CD14-positive monocyte (primary cell): Measurements from ENCODE around the gene AP1G2. TPM values are rescaled to one million over a fixed set of nuclear protein-coding genes. Genes with fewer than 3 reads are reported as not detected.

Source experiments
- DNase-seq, 3 donors: peaks; one replicate each; pipeline ENCODE4 v3.0.0-alpha.2; 2011 to 2022
- H2AFZ ChIP-seq: 2 replicates; pipeline ENCODE4 v1.6.0; 2012; ENCODE audit warnings: mild to moderate bottlenecking, low read depth, low read length, inconsistent platforms; ENCODE audit not compliant: insufficient read depth, poor library complexity, severe bottlenecking
- H3K27ac ChIP-seq, 2 donors: 1 replicate in 1 of 2; 2 replicates in 1 of 2; pipeline ENCODE4 v1.5.1; 2012 to 2013; ENCODE audit warnings: low read length in 2 of 2, control low read depth in 1 of 2, inconsistent platforms in 1 of 2, low read depth in 1 of 2, mild to moderate bottlenecking in 1 of 2
- H3K27me3 ChIP-seq, 2 donors: one replicate each; pipeline versions ENCODE4 v1.6.0 to v1.6.1; 2011 to 2013; ENCODE audit warnings: low read length in 2 of 2; ENCODE audit not compliant: control insufficient read depth in 2 of 2, insufficient read depth in 2 of 2
- H3K36me3 ChIP-seq, 2 donors: replicated peaks in 1 of 2; 1 replicate in 1 of 2; 2 replicates in 1 of 2; pipeline versions ENCODE4 v1.5.1 to v1.6.1; 2012 to 2013; ENCODE audit warnings: low read length in 2 of 2, control low read depth in 1 of 2, inconsistent platforms in 1 of 2, mild to moderate bottlenecking in 1 of 2; ENCODE audit not compliant: insufficient read depth in 2 of 2, control insufficient read depth in 1 of 2
- H3K4me1 ChIP-seq, 2 donors: 1 replicate in 1 of 2; 2 replicates in 1 of 2; pipeline versions ENCODE4 v1.5.1 to v1.6.1; 2012 to 2013; ENCODE audit warnings: low read length in 2 of 2, control low read depth in 1 of 2, inconsistent platforms in 1 of 2, mild to moderate bottlenecking in 1 of 2, moderate library complexity in 1 of 2; ENCODE audit not compliant: insufficient read depth in 2 of 2, control insufficient read depth in 1 of 2
- H3K4me2 ChIP-seq: replicated peaks from 2 replicates; pipeline ENCODE3; 2012; ENCODE audit warnings: low read length, moderate library complexity, mild to moderate bottlenecking; ENCODE audit not compliant: poor library complexity, severe bottlenecking; ENCODE audit errors: extremely low read depth
- H3K4me3 ChIP-seq, 3 experiments: fragments of 200-600 bp in 1 of 3; sonication (generic) in 1 of 3; replicated peaks in 1 of 3; 1 replicate in 2 of 3; 2 replicates in 1 of 3; pipeline ENCODE4 v1.5.1; 2011 to 2013; ENCODE audit warnings: low read length in 3 of 3, mild to moderate bottlenecking in 3 of 3, control low read depth in 2 of 3, low read depth in 2 of 3, inconsistent platforms in 1 of 3, moderate library complexity in 1 of 3
- H3K79me2 ChIP-seq: 2 replicates; pipeline ENCODE4 v1.6.0; 2012; ENCODE audit warnings: mild to moderate bottlenecking, control low read depth, inconsistent platforms, low read length, moderate library complexity; ENCODE audit not compliant: insufficient read depth
- H3K9ac ChIP-seq: 2 replicates; pipeline ENCODE4 v1.6.0; 2017; ENCODE audit warnings: low read length, mild to moderate bottlenecking; ENCODE audit not compliant: insufficient read depth, poor library complexity, severe bottlenecking
- H3K9me3 ChIP-seq, 2 donors: replicated peaks in 1 of 2; 1 replicate in 1 of 2; 2 replicates in 1 of 2; pipeline versions ENCODE4 v1.5.1 to v1.6.1; 2012 to 2013; ENCODE audit warnings: low read length in 2 of 2, control low read depth in 1 of 2; ENCODE audit not compliant: control insufficient read depth in 1 of 2, insufficient read depth in 1 of 2
- H4K20me1 ChIP-seq: 2 replicates; pipeline ENCODE4 v1.6.0; 2012; ENCODE audit warnings: mild to moderate bottlenecking, low read length, control low read depth, moderate library complexity; ENCODE audit not compliant: insufficient read depth
- H3K27ac Mint-ChIP-seq, 7 donors: one replicate each; pipeline ENCODE4 v1.8.0; 2020; ENCODE audit warnings: mild to moderate bottlenecking in 7 of 7, mixed read lengths in 7 of 7, moderate library complexity in 6 of 7, inconsistent platforms in 2 of 7
- H3K27me3 Mint-ChIP-seq, 3 donors: one replicate each; pipeline ENCODE4 v1.8.0; 2021 to 2022; ENCODE audit warnings: low read depth in 3 of 3, mild to moderate bottlenecking in 3 of 3, mixed read lengths in 3 of 3, moderate library complexity in 3 of 3, inconsistent platforms in 1 of 3
- H3K36me3 Mint-ChIP-seq, 2 donors: one replicate each; pipeline ENCODE4 v1.8.0; 2020; ENCODE audit warnings: mixed read lengths in 2 of 2, inconsistent platforms in 1 of 2, mild to moderate bottlenecking in 1 of 2
- H3K4me1 Mint-ChIP-seq: one replicate; pipeline ENCODE4 v1.8.0; 2020; ENCODE audit warnings: mild to moderate bottlenecking, mixed read lengths
- H3K4me3 Mint-ChIP-seq, 2 donors: one replicate each; pipeline ENCODE4 v1.8.0; 2020; ENCODE audit warnings: mild to moderate bottlenecking in 2 of 2, mixed read lengths in 2 of 2, moderate library complexity in 1 of 2
- H3K9me3 Mint-ChIP-seq, 7 donors: one replicate each; pipeline ENCODE4 v1.8.0; 2020 to 2022; ENCODE audit warnings: mixed read lengths in 7 of 7, mild to moderate bottlenecking in 6 of 7, moderate library complexity in 6 of 7, inconsistent platforms in 2 of 7
- WGBS: methylation state at CpG from one replicate; pipeline ENCODE4 v1.1.5; 2013; ENCODE audit warnings: missing lambda C conversion rate; ENCODE audit not compliant: insufficient coverage; 5-methylcytosine and 5-hydroxymethylcytosine counted together
- intact Hi-C, 2 donors: fragments of 100-400 bp; cut with micrococcal nuclease; formaldehyde crosslinking; loops; one replicate each; pipeline versions ENCODE4 v1.15.0 to v1.15.1; 2023
- polyA plus RNA-seq, 3 donors: library from polyadenylated mRNA; depleted of rRNA in 1 of 3; unstranded in 2 of 3; stranded (reverse) in 1 of 3; fragments of 300-500 nt in 2 of 3; fragments of >200 nt in 1 of 3; fragmentation: Illumina TruSeq in 2 of 3; gene quantifications; 1 replicate in 2 of 3; 2 replicates in 1 of 3; pipeline ENCODE4 v1.2.3, GENCODE V29; 2012 to 2021
- TF ChIP-seq, protein P1 (sequence below): fragments of 200-600 bp; IDR thresholded peaks from one replicate; pipeline ENCODE4 v1.8.0; 2022; ENCODE audit warnings: antibody characterized with exemption, mild to moderate bottlenecking

The AP1G2 gene
- polyA plus RNA-seq, 3 donors = 32.2 to 437 (median 37.0) TPM

DNA sequence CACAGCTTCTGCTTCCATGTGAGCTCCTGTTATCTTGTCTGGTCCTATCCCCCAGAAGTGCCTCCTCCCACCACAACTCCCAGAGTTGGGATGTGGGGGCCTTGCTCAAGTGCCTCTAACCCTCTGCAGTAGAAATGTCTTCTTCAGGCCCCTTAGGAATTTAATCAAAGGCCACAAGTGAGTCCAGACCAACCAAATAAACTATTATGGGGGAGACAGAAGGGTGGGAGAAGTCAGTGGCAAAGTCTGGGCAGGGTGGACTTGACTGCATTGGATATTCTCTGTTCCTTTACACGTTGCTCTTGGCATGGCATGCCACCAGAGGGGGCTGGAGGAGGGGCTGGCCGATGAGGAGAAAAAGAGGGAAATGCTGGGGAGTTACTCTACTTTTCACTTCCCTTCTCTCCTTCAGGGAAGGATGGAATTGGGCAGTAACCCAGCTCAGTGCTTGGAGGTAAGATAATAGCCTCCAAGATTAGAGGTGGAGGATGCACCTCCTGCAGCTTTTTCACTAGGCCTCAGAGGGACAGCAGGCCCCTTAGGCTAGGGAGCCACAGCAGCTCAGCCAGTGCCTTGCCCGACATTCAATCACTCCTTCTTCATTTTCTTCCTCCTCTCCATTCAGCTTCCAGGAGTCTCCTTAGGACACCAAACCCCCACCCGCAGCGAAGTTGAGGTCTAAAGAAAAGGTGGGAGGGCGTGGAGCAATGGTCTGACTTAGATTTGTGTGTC lies 1.2 kb upstream of the AP1G2 start:
- H3K4me2 ChIP-seq = peak overlapping the region; percentile 97
- peaks cover 59 to 74% of the 10 kb centered on the region in 2 donors for H3K4me1 ChIP-seq
- peak overlapping the region; percentile 45 to 95 (median 80) for H3K27ac Mint-ChIP-seq
- no CpG with 5 or more reads among the region's 6 CpGs for WGBS
- H4K20me1 ChIP-seq = peaks cover 8% of the 10 kb centered on the region
- H3K27ac ChIP-seq = peak overlapping the region; percentile 3 to 86
- intact Hi-C loops = loop anchor here in 1 of 2 donors (10.0 kb wide), 1 partner anchor 244 kb away; the partner anchor contains the start of gene PABPN1
- H3K4me1 Mint-ChIP-seq = peaks cover 67% of the 10 kb centered on the region
- H3K4me3 Mint-ChIP-seq = peak overlapping the region; percentile 12 to 47
- H3K36me3 ChIP-seq = peaks cover 21 to 24% of the 10 kb centered on the region in 2 donors
- peak overlapping the region; percentile 78 for H3K9ac ChIP-seq
- DNase-seq = peak; percentile 31 to 64 (median 60)
- peaks cover 0 to 5% (median 0%) of the 10 kb centered on the region in 7 donors for H3K9me3 Mint-ChIP-seq
- no peaks in the 10 kb centered on the region for H3K9me3 ChIP-seq
- H3K4me3 ChIP-seq = peak overlapping the region in 1 of 3 experiments; percentile 10
- no peaks in the 10 kb centered on the region for H3K27me3 ChIP-seq
- H3K79me2 ChIP-seq = peaks cover 15% of the 10 kb centered on the region
- peaks cover 0 to 6% (median 0%) of the 10 kb centered on the region in 3 donors for H3K27me3 Mint-ChIP-seq
- TF ChIP-seq, protein P1, sequence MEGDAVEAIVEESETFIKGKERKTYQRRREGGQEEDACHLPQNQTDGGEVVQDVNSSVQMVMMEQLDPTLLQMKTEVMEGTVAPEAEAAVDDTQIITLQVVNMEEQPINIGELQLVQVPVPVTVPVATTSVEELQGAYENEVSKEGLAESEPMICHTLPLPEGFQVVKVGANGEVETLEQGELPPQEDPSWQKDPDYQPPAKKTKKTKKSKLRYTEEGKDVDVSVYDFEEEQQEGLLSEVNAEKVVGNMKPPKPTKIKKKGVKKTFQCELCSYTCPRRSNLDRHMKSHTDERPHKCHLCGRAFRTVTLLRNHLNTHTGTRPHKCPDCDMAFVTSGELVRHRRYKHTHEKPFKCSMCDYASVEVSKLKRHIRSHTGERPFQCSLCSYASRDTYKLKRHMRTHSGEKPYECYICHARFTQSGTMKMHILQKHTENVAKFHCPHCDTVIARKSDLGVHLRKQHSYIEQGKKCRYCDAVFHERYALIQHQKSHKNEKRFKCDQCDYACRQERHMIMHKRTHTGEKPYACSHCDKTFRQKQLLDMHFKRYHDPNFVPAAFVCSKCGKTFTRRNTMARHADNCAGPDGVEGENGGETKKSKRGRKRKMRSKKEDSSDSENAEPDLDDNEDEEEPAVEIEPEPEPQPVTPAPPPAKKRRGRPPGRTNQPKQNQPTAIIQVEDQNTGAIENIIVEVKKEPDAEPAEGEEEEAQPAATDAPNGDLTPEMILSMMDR = peak; percentile 67
- H3K36me3 Mint-ChIP-seq = peaks cover 20 to 27% of the 10 kb centered on the region in 2 donors
- no peak overlapping the region for H2AFZ ChIP-seq

DNA sequence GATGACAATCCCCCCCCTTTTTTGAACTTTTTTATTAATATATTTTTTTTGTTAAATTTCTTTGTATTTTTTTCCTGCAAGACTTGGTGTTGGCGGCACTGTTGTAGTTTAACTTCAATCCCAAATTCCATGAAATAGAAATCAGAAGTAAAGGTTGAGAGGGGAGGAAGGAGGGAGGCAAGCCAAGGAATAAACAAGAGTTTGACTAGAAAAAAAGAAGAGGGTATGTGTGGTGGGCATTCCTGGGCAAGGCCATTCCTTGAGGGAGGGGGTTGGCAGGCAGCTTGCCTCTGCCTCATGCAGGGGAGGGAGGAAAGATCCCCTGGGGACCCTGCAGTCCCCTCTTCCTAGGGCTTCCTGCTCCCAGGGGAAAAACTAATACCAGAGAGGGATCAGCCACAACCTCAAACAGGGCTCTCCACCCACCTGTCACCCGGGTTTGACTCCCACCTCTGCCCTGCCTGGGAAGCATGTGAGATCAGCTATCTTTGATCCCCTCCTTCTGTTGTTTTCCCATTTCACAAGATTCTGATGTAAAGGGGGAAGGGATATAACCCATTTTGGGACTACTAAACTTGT lies 519 bp upstream of the AP1G2 start:
- Histone ChIP-seq H3K4me2 (peak overlapping the region; percentile 97), H3K4me3 (peak overlapping the region in 2 of 3 experiments; percentile 94), H3K9me3 (no peaks in the 10 kb centered on the region), H3K27ac (peak overlapping the region; percentile 53 to 86), H3K36me3 (peaks cover 25 to 31% of the 10 kb centered on the region in 2 donors), H2AFZ (peak overlapping the region; percentile 93), H3K27me3 (no peaks in the 10 kb centered on the region), H3K9ac (peak overlapping the region; percentile 78), H4K20me1 (peaks cover 12% of the 10 kb centered on the region), H3K79me2 (peaks cover 15% of the 10 kb centered on the region), H3K4me1 (peaks cover 59 to 74% of the 10 kb centered on the region in 2 donors)
- peaks cover 0 to 6% (median 0%) of the 10 kb centered on the region in 3 donors for H3K27me3 Mint-ChIP-seq
- 80% methylated on average over 1 of the region's 2 CpGs for WGBS
- intact Hi-C loops = loop anchor here in 1 of 2 donors (10.0 kb wide), 1 partner anchor 243 kb away; the partner anchor contains the start of gene PABPN1
- peak overlapping the region; percentile 100 for H3K4me3 Mint-ChIP-seq
- H3K27ac Mint-ChIP-seq = peak overlapping the region; percentile 80 to 95 (median 94)
- peaks cover 65% of the 10 kb centered on the region for H3K4me1 Mint-ChIP-seq
- H3K36me3 Mint-ChIP-seq = peaks cover 24 to 32% of the 10 kb centered on the region in 2 donors
- TF ChIP-seq, protein P1 = no peak
- H3K9me3 Mint-ChIP-seq = peaks cover 0 to 3% (median 0%) of the 10 kb centered on the region in 7 donors
- no peak for DNase-seq
